Stimulated activated CD8-positive, alpha-beta memory T cell treated with anti-CD3 and anti-CD28 coated beads, Interleukin-7, amount 100 ng/mL, for 1 hour (primary cell): Measurements from ENCODE around the gene CRISPLD2.
A peak's percentile ranks its signal among the peaks of the same experiment; 100 is the strongest.

Source experiments
- DNase-seq, 2 donors: peaks; one replicate each; pipeline ENCODE4 v3.0.0-alpha.2; 2020; ENCODE audit warnings: low read depth in 2 of 2

Gene CRISPLD2

GRCh38 chr16:84952335-84953189 lies 132.8 kb downstream of the CRISPLD2 start:
- peak; percentile 10 to 37 for DNase-seq

- no peak for DNase-seq
Observed at GRCh38 chr16:84953190-84953746, 133.5 kb downstream of the CRISPLD2 start.

GRCh38 chr16:84955427-84955826 lies 135.6 kb downstream of the CRISPLD2 start:
- DNase-seq = no peak

GRCh38 chr16:84957192-84957591 lies 137.4 kb downstream of the CRISPLD2 start:
- no peak for DNase-seq

GRCh38 chr16:84957792-84958191 lies 138.0 kb downstream of the CRISPLD2 start:
- no peak for DNase-seq
